Spinal cord (tissue), 10 donors: ENCODE measurements around the gene TSHR. TPM values are rescaled to one million over a fixed set of nuclear protein-coding genes. Genes with fewer than 3 reads are reported as not detected.
A peak's percentile ranks its signal among the peaks of the same experiment; 100 is the strongest.

ENCODE experiments used
- DNase-seq, 6 donors: peaks; one replicate each; pipeline versions ENCODE4 v3.0.0 to v3.0.0-alpha.2; 2013 to 2015; ENCODE audit warnings: low spot score in 6 of 6, low read depth in 4 of 6
- H3K27ac ChIP-seq: one replicate; pipeline ENCODE4 v1.5.1; 2013; ENCODE audit warnings: low read depth, low read length, control low read depth
- H3K27me3 ChIP-seq: one replicate; pipeline ENCODE4 v1.6.1; 2013; ENCODE audit warnings: low read length; ENCODE audit not compliant: control insufficient read depth, insufficient read depth
- H3K36me3 ChIP-seq: one replicate; pipeline ENCODE4 v1.6.1; 2013; ENCODE audit warnings: low read length; ENCODE audit not compliant: control insufficient read depth, insufficient read depth
- H3K4me1 ChIP-seq: one replicate; pipeline ENCODE4 v1.6.1; 2013; ENCODE audit warnings: low read length; ENCODE audit not compliant: control insufficient read depth, insufficient read depth
- H3K4me3 ChIP-seq: one replicate; pipeline ENCODE4 v1.5.1; 2013; ENCODE audit warnings: low read depth, low read length, control low read depth
- H3K9me3 ChIP-seq: one replicate; pipeline ENCODE4 v1.6.1; 2013; ENCODE audit warnings: low read length; ENCODE audit not compliant: control insufficient read depth, insufficient read depth
- WGBS: methylation state at CpG from one replicate; pipeline ENCODE4 v1.1.5; 2013; ENCODE audit warnings: missing lambda C conversion rate; ENCODE audit not compliant: insufficient coverage; 5-methylcytosine and 5-hydroxymethylcytosine counted together
- polyA plus RNA-seq, 2 donors: library from polyadenylated mRNA; unstranded; fragments of 120-200 nt; gene quantifications; one replicate each; pipeline ENCODE4 v1.2.1, GENCODE V29; 2013; ENCODE audit not compliant: insufficient read length in 2 of 2
- total RNA-seq, 2 donors: library from RNA; depleted of rRNA in 1 of 2; stranded (reverse); fragments of 120-200 nt in 1 of 2; fragments of >200 nt in 1 of 2; gene quantifications; one replicate each; pipeline versions ENCODE4 v1.2.3 to v1.2.4, GENCODE V29; 2013 to 2014
- donor health status: healthy.

TSHR gene
- total and polyA plus RNA-seq, 4 donors = 3.3 to 6.5 (median 4.8) TPM

DNA sequence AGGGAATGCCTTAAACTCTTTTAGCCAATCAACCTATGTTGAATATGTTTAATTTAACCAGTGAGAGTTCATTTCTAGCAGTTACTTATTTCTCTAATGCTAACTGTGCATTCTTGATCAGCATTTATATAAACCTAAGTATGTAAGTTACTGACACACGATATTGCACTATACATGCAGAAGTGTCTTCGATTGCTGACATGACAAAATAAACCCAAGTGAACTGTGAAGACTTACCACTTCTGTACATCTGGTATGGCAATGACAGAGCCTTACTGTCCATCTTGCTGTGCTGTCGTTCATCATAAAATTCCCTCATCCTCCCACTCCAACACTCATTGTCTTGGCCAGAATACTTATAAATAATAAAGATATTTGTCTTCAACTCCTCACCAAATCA, 131.8 kb downstream of the TSHR start:
- no peaks in the 10 kb centered on the region for H3K36me3 ChIP-seq
- no peaks in the 10 kb centered on the region for H3K27me3 ChIP-seq
- H3K9me3 ChIP-seq = no peaks in the 10 kb centered on the region
- no peak for DNase-seq
- no peak overlapping the region for H3K27ac ChIP-seq
- WGBS = no CpG with 5 or more reads among the region's 3 CpGs
- H3K4me1 ChIP-seq = peaks cover 3% of the 10 kb centered on the region
- H3K4me3 ChIP-seq = no peak overlapping the region

DNA sequence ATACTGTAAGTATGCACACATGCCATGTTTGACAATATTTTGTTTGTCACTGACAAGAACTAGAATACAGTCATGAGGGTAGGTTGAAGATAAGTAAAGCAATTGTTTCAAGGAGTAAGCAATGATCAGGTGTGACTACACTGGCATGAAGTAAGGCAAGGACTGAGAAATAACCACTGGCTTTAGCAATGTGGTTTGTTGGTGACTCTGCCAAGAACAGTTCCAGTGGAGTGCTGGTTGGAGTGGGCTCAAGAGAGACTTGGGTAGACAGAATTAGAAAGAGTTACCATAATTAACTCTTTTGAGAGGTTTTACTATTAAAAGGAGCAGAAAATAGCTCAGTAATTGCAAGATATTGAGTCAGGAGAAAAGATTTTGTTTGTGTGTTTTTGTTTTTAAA, 135.7 kb downstream of the TSHR start:
- no peaks in the 10 kb centered on the region for H3K36me3 ChIP-seq
- DNase-seq = no peak
- H3K9me3 ChIP-seq = no peaks in the 10 kb centered on the region
- no peaks in the 10 kb centered on the region for H3K27me3 ChIP-seq
- no peak overlapping the region for H3K4me3 ChIP-seq
- no peak overlapping the region for H3K27ac ChIP-seq
- no peaks in the 10 kb centered on the region for H3K4me1 ChIP-seq

DNA sequence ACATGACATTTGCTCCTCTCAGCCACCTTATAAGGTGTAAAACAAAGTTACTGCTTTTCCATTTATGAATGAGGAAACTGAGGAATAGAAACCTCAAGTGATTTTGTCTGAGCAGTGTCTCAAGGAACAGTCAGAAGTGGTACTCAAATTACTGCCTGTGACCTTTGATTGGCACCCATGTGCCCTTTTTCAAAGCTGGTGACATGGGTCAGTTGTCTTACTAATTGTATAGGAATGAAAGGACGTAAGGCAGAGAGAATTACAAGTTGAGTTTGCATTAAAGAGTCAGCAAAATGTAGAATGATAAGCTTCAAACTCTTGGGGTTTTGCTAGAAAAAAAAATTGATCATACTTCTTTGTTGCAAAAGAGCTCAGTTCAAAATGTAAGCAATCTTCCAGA, 136.2 kb downstream of the TSHR start:
- Histone ChIP-seq H3K36me3 (no peaks in the 10 kb centered on the region), H3K9me3 (no peaks in the 10 kb centered on the region), H3K27ac (no peak overlapping the region), H3K27me3 (no peaks in the 10 kb centered on the region), H3K4me1 (no peaks in the 10 kb centered on the region), H3K4me3 (no peak overlapping the region)
- WGBS = 80% methylated on average over 1 of the region's 1 CpG
- no peak for DNase-seq

DNA sequence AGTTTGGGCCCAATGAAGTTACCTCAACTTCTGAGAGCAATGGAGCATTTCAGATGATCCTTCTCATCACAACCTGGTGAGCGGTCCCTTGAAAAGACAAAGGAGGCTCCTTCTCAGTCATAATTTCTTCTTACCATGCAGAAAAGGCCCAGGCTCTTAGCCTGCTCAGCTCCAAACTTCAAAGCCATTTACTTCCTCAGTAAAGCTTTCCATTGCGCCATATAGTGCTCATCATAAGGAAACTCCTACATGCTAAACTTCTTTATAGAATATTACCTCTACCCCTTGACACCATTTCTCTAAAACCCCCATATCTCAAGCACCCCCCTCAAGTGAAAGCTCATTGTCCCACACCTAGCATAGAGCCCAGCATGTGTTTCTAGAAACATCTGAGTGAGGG, 138.2 kb downstream of the TSHR start:
- no peaks in the 10 kb centered on the region for H3K36me3 ChIP-seq
- DNase-seq = no peak
- no peak overlapping the region for H3K27ac ChIP-seq
- H3K4me1 ChIP-seq = no peaks in the 10 kb centered on the region
- WGBS = 100% methylated on average over 2 of the region's 2 CpGs
- no peaks in the 10 kb centered on the region for H3K27me3 ChIP-seq
- H3K4me3 ChIP-seq = no peak overlapping the region
- H3K9me3 ChIP-seq = no peaks in the 10 kb centered on the region

DNA sequence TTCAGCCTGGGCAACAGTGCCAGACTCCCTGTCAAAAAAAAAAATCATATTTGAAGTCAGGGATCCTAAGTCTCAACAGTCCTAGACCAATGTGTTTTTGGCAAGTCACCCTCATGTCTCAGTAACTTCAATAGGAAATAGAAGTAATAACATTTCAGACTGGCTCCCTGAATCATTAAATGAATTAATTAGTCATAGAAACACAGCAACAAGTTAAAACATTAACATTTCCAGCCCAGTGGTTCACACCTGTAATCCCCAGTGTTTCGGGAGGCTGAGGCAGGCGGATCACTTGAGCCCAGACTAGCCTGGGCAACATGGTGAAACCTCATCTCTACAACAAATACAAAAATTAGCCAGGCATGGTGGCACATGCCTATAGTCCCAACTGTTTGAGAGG, 140.1 kb downstream of the TSHR start:
- no peaks in the 10 kb centered on the region for H3K4me1 ChIP-seq
- no peak overlapping the region for H3K27ac ChIP-seq
- no peak for DNase-seq
- H3K27me3 ChIP-seq = no peaks in the 10 kb centered on the region
- no peak overlapping the region for H3K4me3 ChIP-seq
- whole genome bisulfite sequencing = 100% methylated on average over 2 of the region's 2 CpGs
- no peaks in the 10 kb centered on the region for H3K9me3 ChIP-seq
- no peaks in the 10 kb centered on the region for H3K36me3 ChIP-seq

DNA sequence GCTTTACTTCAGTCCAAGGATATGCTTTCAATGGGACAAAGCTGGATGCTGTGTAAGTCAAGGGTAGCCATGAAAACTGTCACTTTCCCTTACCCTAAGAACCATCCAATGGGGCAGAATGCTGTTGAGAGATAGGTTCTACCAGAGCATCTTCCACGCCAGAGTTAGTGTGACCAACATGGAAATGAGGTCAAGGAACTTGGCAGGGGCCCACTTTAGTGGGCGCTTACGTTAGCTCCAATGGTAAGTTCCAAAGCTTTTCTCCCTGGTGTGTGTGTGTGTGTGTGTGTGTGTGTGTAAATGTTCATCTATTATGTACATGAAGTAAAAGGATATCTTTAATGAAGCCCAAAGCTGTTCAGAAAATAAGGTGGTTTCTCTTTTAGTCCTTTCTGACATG, 141.2 kb downstream of the TSHR start:
- no peaks in the 10 kb centered on the region for H3K27me3 ChIP-seq
- WGBS = 100% methylated on average over 1 of the region's 3 CpGs
- no peak overlapping the region for H3K4me3 ChIP-seq
- H3K4me1 ChIP-seq = no peaks in the 10 kb centered on the region
- no peak overlapping the region for H3K27ac ChIP-seq
- H3K9me3 ChIP-seq = no peaks in the 10 kb centered on the region
- no peaks in the 10 kb centered on the region for H3K36me3 ChIP-seq
- no peak for DNase-seq

DNA sequence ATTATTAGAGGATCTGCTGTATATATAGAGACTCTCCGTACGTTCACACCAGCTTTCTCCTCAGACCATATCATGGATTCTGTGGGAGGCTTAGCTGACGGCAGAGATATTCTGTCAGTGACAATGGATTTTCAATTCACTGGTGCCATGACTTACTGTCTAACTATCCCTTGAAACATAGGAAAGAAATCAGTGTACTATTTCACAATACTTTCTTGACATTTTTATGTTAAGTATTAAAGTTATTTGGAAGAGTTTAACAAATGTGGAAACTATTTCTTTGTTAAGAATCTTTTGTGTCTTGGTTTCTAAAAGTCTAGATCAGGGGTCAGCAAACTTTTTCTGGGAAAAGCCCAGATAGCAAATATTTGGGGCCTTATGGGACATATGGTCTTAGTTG, 146.8 kb downstream of the TSHR start:
- H3K9me3 ChIP-seq = no peaks in the 10 kb centered on the region
- no peaks in the 10 kb centered on the region for H3K36me3 ChIP-seq
- no peak overlapping the region for H3K4me3 ChIP-seq
- WGBS = no CpG with 5 or more reads among the region's 3 CpGs
- no peaks in the 10 kb centered on the region for H3K27me3 ChIP-seq
- no peaks in the 10 kb centered on the region for H3K4me1 ChIP-seq
- H3K27ac ChIP-seq = no peak overlapping the region
- DNase-seq = no peak

DNA sequence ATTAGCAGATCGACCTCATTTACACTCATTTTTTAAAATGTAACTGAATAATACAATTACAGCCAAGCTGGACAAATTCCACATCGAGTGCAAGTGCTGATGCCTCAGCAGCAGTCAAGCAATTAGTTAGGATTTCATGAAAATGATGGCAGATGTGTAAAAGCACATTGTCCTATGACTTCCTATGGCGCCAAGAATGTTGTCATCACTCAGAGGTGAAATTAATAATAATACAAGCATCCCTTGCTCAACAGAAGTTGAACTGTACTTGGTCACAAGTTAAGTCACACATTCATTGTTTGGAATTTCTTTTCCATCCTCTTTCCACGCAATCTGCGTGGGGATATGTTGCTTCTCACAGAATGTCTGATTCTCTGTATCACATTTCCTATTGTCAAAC, 148.0 kb downstream of the TSHR start:
- Histone ChIP-seq H3K27ac (no peak overlapping the region), H3K4me1 (no peaks in the 10 kb centered on the region), H3K36me3 (no peaks in the 10 kb centered on the region), H3K27me3 (no peaks in the 10 kb centered on the region), H3K9me3 (no peaks in the 10 kb centered on the region), H3K4me3 (no peak overlapping the region)
- WGBS = no CpG with 5 or more reads among the region's 5 CpGs
- no peak for DNase-seq

DNA sequence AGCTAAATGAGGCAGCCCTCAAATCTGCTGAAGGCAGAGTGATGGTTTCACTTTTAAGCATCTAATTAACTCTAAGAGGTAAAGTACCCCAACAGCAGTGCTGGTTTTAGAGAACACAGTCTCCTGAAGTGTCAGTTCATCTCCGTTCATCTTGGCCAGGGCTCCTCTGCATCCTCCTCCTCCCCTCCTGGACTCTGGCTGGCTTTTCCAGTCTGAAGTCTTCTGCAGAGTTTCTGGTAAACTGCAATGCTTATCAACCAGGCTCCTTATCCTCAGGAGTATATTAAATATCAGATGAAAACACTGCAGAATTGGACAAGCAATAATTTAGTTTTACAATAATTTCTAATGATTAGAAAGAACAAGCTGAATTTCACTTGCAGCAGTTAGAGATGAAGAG, 150.0 kb downstream of the TSHR start:
- Histone ChIP-seq H3K4me3 (no peak overlapping the region), H3K9me3 (no peaks in the 10 kb centered on the region), H3K27me3 (no peaks in the 10 kb centered on the region), H3K27ac (peak overlapping the region; percentile 51), H3K4me1 (no peaks in the 10 kb centered on the region), H3K36me3 (no peaks in the 10 kb centered on the region)
- 40% methylated on average over 1 of the region's 1 CpG for WGBS
- peak in 1 of 6 donors; percentile 5 for DNase-seq

DNA sequence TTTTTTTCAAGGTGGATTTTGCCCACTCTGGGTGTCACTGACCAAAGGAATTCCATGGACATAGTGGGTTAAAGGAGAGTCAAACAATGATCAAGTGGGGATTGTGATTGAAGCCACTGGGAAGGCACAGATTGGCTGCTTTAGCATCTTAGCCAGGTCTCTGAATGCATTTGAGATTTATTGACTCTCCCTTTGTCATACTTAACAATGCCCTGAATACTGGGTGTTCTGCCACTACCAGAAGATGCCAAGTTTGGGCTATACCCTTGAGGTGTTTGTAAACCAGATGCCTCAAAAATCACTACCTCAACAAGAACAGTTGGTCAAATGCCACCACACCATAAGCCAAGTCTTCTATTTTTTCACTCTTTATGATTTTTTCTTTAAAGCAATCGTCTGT, 150.5 kb downstream of the TSHR start:
- H3K27ac ChIP-seq = peak overlapping the region; percentile 4
- WGBS = no CpG with 5 or more reads among the region's 1 CpG
- DNase-seq = peak in 5 of 6 donors; percentile 17 to 72 (median 42)
- no peak overlapping the region for H3K4me3 ChIP-seq
- H3K9me3 ChIP-seq = no peaks in the 10 kb centered on the region
- H3K36me3 ChIP-seq = no peaks in the 10 kb centered on the region
- no peaks in the 10 kb centered on the region for H3K27me3 ChIP-seq
- no peaks in the 10 kb centered on the region for H3K4me1 ChIP-seq
